Endometrium (tissue), 2 donors: ENCODE results near the gene DMD.
"Not testable (repeated sequence)": the region's sequence is repeated elsewhere in the genome, so short reads cannot be mapped to it uniquely, and the experiment has no call there.

Experiments used
- FAIRE-seq: peaks from 2 replicates; lab custom pipeline; 2012; peaks lifted over from hg19 to GRCh38; lab: Jason Lieb, UNC
- donor health status: control.
- donor health status: control.

DMD gene

DNA sequence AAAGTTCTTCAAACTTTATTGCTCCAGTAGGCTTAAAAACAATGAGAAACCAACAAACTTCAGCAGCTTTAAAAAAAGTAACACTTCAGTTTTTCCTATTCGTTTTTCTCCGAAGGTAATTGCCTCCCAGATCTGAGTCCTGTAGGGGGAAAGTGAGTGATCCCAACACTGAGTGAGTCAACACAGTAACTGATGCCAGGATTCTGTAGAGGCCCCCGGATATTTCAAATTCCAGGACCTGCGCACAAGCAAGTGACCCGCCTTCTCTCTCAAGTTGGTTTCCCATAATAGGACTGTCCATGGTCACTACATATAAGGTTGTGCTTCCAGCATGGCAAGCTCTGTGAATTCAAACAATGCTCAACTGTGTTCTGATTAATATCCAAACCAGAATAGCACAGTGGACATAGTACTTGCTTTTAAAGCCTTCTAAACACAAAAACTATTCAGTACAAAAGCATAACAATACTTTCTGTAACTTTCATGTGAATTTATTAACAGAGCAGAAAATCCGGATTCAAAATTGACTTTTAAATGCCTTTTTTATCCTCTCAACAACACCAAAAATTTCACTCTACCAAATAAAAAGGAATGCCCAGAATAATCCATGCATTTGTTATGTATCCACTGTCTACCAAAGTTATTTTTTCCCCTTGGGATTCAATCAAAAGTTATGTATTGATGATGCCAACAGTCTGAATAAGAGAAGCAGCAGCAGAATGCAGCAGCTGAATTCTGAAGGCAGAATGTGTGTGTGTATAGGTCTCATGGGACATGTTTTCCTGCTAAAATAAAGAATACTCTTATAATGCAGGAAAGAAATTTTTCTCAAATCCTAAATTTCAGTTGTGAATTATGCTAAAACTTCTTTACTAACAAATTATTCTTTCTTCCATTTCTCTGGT, at the start of gene DMD:
Gene DMD (minus strand): TSS at position 194 of the 905 bp plus-strand sequence. CDS start 237 bp downstream, outside the sequence.
- no peak for FAIRE-seq

- FAIRE-seq = no peak
These were observed 41.0 kb upstream of the DMD start for GRCh38 chrX:33252306-33252825.

DNA sequence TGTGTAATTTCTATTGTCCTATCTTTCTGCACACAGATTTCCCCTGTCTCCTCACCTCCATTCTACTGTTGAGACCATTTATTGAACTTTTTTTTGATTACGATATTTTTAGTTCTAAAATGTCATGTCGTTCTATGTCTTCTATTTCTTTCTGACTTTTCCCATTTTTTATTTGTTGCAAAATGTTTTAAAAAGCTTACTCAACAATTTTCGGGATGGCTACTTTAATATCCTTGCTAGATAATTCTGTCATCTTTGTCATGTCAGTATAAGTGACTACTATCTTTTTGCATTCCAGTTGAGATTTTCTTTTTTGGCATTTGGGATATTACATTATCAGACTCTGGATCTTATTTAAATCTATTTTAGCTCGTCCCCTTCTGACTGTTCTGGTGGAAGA, 7.5 kb upstream of the DMD start:
- no peak for FAIRE-seq

- no peak for FAIRE-seq
These were observed 1.2 kb downstream of the DMD start for GRCh38 chrX:33210156-33210555.

GRCh38 chrX:33207056-33207455, 4.3 kb downstream of the DMD start:
- no peak for FAIRE-seq

- FAIRE-seq = no peak
These were observed 6.0 kb downstream of the DMD start for GRCh38 chrX:33205321-33205720.

- FAIRE-seq = no peak
These were observed 6.5 kb downstream of the DMD start for GRCh38 chrX:33204889-33205288.

DNA sequence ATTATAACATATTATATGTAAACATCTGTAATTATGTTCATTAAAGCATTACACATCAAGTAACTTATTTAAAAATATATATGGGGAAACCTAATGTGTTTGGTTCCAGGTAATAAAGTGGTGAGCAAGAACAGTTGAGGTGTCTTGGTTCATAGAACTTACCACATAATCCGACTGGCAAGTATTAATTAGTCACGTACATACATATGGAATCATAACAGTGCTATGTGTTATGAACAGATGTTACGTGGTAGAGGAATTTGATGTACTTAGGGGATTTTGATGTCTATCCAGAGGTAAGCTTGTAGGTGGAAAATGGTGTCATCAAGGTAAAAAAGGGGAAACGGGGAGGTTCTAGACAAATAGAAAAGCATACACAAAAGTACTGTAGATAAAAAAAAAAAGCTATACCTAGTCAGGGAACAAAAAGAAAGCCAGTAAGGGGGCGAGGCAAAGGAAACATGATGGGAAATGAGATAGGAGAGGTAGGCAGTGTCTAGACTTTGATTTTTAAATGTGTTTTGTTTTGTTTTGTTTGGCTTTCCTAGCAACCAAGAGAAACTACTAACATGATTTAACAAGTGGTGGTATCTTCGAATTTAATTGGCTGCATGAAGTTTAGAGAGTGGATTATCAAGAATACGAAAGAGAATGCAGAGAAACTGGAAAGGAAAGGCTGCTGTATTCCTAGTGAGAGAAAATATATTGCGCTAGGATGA, 12.6 kb downstream of the DMD start:
- no peak for FAIRE-seq

- no peak for FAIRE-seq
These were observed 15.7 kb downstream of the DMD start for GRCh38 chrX:33195698-33196097.

GRCh38 chrX:33194876-33195433, 16.4 kb downstream of the DMD start:
- no peak for FAIRE-seq

- FAIRE-seq = no peak
These were observed 17.1 kb downstream of the DMD start for GRCh38 chrX:33194289-33194688.

- no peak for FAIRE-seq
These were observed 21.3 kb downstream of the DMD start for GRCh38 chrX:33190016-33190415.

- FAIRE-seq = no peak
These were observed 22.5 kb downstream of the DMD start for GRCh38 chrX:33188881-33189280.

- no peak for FAIRE-seq
These were observed 23.1 kb downstream of the DMD start for GRCh38 chrX:33188286-33188685.

DNA sequence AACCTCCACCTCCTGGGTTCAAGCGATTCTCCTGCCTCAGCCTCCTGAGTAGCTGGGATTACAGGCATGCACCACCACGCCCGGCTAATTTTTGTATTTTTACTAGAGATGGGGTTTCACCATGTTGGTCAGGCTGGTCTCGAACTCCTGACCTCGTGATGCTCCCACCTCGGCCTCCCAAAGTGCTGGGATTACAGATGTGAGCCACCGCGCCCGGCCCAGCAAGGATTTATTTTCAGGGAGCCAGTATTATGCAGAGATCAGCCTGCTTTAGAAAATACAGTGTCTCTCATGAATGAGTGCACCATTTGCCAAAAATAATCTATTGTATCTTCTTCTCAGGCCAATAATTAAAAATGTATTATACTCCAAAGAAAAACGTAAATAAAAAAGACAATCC, 26.5 kb downstream of the DMD start:
- FAIRE-seq = not testable (repeated sequence)

- no peak for FAIRE-seq
These were observed 28.0 kb downstream of the DMD start for GRCh38 chrX:33183361-33183760.

GRCh38 chrX:33178690-33179089, 32.7 kb downstream of the DMD start:
- no peak for FAIRE-seq

GRCh38 chrX:33178218-33178617, 33.1 kb downstream of the DMD start:
- no peak for FAIRE-seq

DNA sequence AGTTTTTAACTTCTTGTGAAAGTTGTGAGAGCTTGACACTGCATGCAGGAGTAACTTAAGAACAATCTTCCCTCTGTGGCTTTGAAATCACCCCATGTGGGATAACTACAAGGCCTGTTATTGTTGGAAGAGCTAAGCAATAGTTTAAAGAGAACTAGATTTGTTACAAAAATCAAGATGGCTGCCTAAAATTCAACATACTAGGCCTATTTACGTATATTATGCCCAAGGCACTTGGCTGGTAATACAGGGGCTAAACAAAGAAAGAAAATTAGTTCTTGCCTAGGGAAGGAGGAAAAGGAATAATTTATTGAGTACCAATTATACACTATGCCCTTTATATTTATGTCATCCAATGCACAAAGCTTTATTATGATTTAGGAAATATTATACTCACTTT, 36.1 kb downstream of the DMD start:
- FAIRE-seq = no peak

- no peak for FAIRE-seq
These were observed 40.3 kb downstream of the DMD start for GRCh38 chrX:33171041-33171440.

DNA sequence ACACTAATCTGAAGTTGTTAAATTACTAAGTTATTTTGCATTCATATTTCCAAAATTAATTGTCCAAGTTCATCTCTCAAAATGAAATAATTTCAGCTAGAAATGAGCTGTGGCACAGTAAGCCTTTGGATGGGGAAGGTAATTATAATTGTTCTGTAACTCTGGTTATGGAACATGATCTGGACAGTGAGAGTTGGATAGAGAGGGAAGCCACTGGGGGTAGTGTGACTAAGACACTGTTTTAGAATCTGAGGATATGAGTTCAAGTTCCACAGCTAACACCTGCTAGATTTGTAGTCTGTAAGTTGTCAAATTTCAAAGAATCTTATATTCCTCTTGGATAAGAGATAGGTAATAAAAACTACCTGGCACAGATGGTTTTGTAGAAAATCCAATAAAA, 49.5 kb downstream of the DMD start:
- no peak for FAIRE-seq

- FAIRE-seq = no peak
These were observed 51.1 kb downstream of the DMD start for GRCh38 chrX:33160273-33160672.
